GM21619 (cell line): ENCODE data around the gene NXPH4.

Experiments
- ATAC-seq: cut with Tn5 transposase; IDR thresholded peaks from one replicate; pipeline ENCODE4 v1.9.1; 2021; ENCODE audit not compliant: unreplicated experiment

Gene NXPH4

GRCh38 chr12:57216921-57217879, 606 bp downstream of the NXPH4 start:
- ATAC-seq, result no peak

GRCh38 chr12:57218030-57218853, 1.6 kb downstream of the NXPH4 start:
- ATAC-seq, result no peak

- ATAC-seq, result no peak
These were observed 2.8 kb downstream of the NXPH4 start for GRCh38 chr12:57219205-57219992.

GRCh38 chr12:57219993-57220754, 3.6 kb downstream of the NXPH4 start:
- ATAC-seq, result no peak

GRCh38 chr12:57220770-57221168, 4.2 kb downstream of the NXPH4 start:
- ATAC-seq, result no peak

GRCh38 chr12:57221169-57221917, 4.7 kb downstream of the NXPH4 start:
- ATAC-seq, result no peak

- no peak for ATAC-seq
These were observed 5.9 kb downstream of the NXPH4 start for GRCh38 chr12:57222286-57223190.

GRCh38 chr12:57223191-57224165, 6.9 kb downstream of the NXPH4 start:
- no peak for ATAC-seq

GRCh38 chr12:57224278-57224972, 7.8 kb downstream of the NXPH4 start:
- ATAC-seq, result no peak

GRCh38 chr12:57224973-57225679, 8.5 kb downstream of the NXPH4 start:
- ATAC-seq, result no peak

- no peak for ATAC-seq
These were observed 9.2 kb downstream of the NXPH4 start for GRCh38 chr12:57225680-57226210.

- ATAC-seq, result no peak
These were observed 10.2 kb downstream of the NXPH4 start for GRCh38 chr12:57226588-57227314.

GRCh38 chr12:57227315-57228115, 10.9 kb downstream of the NXPH4 start:
- ATAC-seq, result no peak

- ATAC-seq, result peak; percentile 17
These were observed 12.5 kb downstream of the NXPH4 start for GRCh38 chr12:57229046-57229633.
